Body of pancreas (tissue), 4 donors: Measurements from ENCODE around the gene SLC29A4.

ENCODE experiments used
- CTCF ChIP-seq, 7 experiments: fragments of 450-650 bp in 4 of 7; fragments of 200-600 bp in 3 of 7; sonication (generic) in 3 of 7; IDR thresholded peaks; one replicate each; pipeline ENCODE4 v1.5.1; 2016 to 2019; ENCODE audit warnings: antibody characterized with exemption in 7 of 7
- POLR2A ChIP-seq, 3 donors: fragments of 450-650 bp; IDR thresholded peaks; one replicate each; pipeline ENCODE4 v1.6.1; 2016; ENCODE audit warnings: antibody characterized with exemption in 3 of 3, mild to moderate bottlenecking in 2 of 3

DNA sequence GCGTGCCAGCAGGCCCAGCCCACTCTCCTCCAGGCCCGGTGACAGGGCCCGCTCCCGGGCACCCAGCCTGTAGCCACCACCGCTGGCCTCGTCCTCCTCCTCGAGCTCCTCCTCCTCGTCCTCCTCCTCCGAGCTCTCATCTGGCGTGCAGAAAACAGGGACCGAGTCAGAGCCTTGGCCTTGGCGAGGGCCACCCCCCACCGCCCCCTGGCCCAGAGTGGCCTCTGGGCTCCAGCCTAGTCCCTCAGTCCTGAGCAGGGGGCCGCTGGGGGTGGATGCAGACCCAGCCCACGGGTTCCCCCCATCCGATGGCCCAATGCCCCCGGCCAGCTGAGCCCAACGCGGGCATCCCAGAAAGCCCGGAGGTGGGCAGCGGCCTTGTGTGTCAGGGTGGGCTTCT is 62.9 kb downstream of the SLC29A4 start:
- TF ChIP-seq CTCF (IDR thresholded peaks at IDR 0.05) (no peak), POLR2A (IDR thresholded peaks at IDR 0.05) (no peak)
